ENCODE results near the gene DNAJC21. TPM values are rescaled to one million over a fixed set of nuclear protein-coding genes. Genes with fewer than 3 reads are reported as not detected.

DNAJC21 gene
- total and polyA plus RNA-seq, 9 of the 15 experiments (the other 6 are each of a cell fraction or from before 2014, with no cell fraction given): 26.6 to 105 (median 70.7) TPM

DNA sequence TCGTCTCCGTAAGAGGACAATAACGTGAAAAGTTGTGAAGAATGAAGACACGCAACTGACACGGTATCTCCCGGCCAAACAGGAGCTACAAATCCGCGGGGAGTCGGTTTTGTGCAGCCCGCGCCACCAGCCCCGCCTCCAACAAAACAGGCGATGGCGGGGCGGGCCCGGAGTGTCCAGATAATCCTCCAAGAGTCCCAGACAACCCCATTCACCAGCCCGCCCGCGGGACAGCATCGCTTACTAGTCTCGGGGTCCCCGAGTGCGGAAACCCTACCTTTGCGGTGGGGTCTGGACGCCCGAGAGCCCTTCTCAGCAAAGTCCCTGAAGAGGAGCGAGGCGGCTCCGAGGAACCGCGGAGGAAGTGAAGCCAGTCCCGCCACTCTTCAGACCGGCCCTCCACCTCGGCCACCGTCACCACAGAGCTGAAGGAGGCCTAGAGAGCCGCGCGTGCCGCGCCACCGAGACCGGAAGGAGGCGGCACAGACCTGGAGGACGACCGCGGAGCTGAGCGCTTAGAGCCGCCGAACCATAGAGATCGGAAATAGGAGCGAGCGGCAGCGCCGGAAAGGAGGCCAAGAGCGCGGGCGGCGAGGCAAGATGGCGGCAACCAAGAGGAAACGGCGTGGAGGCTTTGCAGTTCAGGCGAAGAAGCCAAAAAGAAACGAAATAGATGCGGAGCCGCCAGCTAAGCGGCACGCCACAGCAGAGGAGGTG, 14.1 kb upstream of the DNAJC21 start, which contains the start of the genes BRIX1 and RAD1 (continued):
- TF ChIP-seq, protein P1, sequence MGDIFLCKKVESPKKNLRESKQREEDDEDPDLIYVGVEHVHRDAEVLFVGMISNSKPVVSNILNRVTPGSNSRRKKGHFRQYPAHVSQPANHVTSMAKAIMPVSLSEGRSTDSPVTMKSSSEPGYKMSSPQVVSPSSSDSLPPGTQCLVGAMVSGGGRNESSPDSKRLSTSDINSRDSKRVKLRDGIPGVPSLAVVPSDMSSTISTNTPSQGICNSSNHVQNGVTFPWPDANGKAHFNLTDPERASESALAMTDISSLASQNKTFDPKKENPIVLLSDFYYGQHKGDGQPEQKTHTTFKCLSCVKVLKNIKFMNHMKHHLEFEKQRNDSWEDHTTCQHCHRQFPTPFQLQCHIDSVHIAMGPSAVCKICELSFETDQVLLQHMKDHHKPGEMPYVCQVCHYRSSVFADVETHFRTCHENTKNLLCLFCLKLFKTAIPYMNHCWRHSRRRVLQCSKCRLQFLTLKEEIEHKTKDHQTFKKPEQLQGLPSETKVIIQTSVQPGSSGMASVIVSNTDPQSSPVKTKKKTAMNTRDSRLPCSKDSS (IDR thresholded peaks at IDR 0.05; ENCODE audit: low read depth, partially characterized antibody): no peak
- TF ChIP-seq, protein P2, sequence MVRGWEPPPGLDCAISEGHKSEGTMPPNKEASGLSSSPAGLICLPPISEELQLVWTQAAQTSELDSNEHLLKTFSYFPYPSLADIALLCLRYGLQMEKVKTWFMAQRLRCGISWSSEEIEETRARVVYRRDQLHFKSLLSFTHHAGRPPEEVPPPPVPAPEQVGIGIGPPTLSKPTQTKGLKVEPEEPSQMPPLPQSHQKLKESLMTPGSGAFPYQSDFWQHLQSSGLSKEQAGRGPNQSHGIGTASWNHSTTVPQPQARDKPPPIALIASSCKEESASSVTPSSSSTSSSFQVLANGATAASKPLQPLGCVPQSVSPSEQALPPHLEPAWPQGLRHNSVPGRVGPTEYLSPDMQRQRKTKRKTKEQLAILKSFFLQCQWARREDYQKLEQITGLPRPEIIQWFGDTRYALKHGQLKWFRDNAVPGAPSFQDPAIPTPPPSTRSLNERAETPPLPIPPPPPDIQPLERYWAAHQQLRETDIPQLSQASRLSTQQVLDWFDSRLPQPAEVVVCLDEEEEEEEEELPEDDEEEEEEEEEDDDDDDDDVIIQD (CRISPR knock-in tag; IDR thresholded peaks at IDR 0.05): no peak
- no peak for TF ChIP-seq RBM22 (IDR thresholded peaks at IDR 0.05; ENCODE audit: low read depth, low read length, poor library complexity, severe bottlenecking)
- peak; percentile 42; the same call in 1 of the 2 replicates for TF ChIP-seq ZNF24 (IDR thresholded peaks at IDR 0.05)
- peak; percentile 92 for TF ChIP-seq CXXC5 (CRISPR knock-in tag; IDR thresholded peaks at IDR 0.05)
- TF ChIP-seq, protein P3, sequence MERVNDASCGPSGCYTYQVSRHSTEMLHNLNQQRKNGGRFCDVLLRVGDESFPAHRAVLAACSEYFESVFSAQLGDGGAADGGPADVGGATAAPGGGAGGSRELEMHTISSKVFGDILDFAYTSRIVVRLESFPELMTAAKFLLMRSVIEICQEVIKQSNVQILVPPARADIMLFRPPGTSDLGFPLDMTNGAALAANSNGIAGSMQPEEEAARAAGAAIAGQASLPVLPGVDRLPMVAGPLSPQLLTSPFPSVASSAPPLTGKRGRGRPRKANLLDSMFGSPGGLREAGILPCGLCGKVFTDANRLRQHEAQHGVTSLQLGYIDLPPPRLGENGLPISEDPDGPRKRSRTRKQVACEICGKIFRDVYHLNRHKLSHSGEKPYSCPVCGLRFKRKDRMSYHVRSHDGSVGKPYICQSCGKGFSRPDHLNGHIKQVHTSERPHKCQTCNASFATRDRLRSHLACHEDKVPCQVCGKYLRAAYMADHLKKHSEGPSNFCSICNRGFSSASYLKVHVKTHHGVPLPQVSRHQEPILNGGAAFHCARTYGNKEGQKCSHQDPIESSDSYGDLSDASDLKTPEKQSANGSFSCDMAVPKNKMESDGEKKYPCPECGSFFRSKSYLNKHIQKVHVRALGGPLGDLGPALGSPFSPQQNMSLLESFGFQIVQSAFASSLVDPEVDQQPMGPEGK (CRISPR knock-in tag; IDR thresholded peaks at IDR 0.05; ENCODE audit: borderline replicate concordance): no peak
- TF ChIP-seq HMG20B (CRISPR knock-in tag; IDR thresholded peaks at IDR 0.05): no peak
- TF ChIP-seq, protein P4, sequence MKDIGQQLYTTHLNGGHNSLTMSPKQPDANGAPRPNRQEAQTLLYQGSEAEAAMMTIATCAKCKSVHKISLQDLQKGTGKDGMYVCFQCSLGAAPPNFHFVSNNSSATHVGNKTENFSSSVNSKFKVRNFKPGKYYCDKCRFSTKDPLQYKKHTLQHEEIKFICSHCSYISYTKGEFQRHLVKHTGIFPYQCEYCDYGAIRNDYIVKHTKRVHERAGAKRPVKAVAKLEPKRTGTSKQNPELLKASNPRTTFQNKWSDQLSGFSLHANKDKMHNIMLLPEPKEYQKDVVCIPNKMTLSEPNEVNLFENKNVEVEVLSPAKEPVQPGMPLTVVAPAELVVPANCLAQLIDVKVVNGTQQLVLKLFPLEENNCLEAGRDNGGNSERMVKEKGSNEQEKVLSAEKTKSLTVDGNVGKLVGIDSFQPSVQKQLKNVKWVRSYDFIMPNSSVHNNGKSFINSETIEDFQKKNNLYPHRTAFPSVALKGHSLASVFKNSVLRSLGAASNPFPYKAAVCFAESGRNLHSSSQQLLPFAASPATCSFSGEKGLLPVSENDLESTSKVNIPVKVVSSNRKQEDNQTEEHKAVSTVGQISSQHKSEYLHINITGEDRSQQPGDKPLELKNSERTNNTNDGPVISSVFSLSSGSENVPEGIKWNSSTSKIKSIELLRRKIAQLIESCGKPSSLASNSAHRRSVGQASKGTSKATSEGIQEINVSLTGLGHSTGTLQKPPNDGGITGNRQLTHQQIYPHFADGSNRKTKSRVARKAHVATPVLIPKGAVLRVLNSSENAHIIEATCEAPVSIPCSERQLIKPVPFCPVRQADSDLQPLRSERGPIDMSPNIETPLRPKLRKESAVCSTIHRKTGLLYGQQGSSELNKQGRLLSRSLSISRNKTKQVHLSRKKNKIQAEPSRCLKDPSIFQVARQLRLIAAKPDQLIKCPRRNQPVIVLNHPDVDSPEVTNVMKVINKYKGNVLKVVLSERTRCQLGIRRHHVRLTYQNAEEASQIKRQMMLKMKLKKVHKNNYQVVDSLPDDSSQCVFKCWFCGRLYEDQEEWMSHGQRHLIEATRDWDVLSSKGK (CRISPR knock-in tag; IDR thresholded peaks at IDR 0.05): no peak
- TF ChIP-seq, protein P5, sequence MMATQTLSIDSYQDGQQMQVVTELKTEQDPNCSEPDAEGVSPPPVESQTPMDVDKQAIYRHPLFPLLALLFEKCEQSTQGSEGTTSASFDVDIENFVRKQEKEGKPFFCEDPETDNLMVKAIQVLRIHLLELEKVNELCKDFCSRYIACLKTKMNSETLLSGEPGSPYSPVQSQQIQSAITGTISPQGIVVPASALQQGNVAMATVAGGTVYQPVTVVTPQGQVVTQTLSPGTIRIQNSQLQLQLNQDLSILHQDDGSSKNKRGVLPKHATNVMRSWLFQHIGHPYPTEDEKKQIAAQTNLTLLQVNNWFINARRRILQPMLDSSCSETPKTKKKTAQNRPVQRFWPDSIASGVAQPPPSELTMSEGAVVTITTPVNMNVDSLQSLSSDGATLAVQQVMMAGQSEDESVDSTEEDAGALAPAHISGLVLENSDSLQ (IDR thresholded peaks at IDR 0.05): peak; percentile 64
- TF ChIP-seq, protein P6, sequence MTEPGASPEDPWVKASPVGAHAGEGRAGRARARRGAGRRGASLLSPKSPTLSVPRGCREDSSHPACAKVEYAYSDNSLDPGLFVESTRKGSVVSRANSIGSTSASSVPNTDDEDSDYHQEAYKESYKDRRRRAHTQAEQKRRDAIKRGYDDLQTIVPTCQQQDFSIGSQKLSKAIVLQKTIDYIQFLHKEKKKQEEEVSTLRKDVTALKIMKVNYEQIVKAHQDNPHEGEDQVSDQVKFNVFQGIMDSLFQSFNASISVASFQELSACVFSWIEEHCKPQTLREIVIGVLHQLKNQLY (CRISPR knock-in tag; conservative IDR thresholded peaks at IDR 0.05): no peak
- TF ChIP-seq RNF2 (IDR thresholded peaks at IDR 0.05): peak; percentile 85
- TF ChIP-seq CBX3 (IDR thresholded peaks at IDR 0.05; ENCODE audit: borderline replicate concordance in 1 of 2, low read length in 2 of 2): peak in 1 of 2 experiments; percentile 40; a peak in 1 of 3 replicates
- TF ChIP-seq, protein P7, sequence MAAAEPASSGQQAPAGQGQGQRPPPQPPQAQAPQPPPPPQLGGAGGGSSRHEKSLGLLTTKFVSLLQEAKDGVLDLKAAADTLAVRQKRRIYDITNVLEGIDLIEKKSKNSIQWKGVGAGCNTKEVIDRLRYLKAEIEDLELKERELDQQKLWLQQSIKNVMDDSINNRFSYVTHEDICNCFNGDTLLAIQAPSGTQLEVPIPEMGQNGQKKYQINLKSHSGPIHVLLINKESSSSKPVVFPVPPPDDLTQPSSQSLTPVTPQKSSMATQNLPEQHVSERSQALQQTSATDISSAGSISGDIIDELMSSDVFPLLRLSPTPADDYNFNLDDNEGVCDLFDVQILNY (CRISPR knock-in tag; IDR thresholded peaks at IDR 0.05): 0 out of 2 replicates have a peak, but pooled peaks have one; percentile 29
